ENCODE data around the gene SLC6A1.

The SLC6A1 gene

DNA sequence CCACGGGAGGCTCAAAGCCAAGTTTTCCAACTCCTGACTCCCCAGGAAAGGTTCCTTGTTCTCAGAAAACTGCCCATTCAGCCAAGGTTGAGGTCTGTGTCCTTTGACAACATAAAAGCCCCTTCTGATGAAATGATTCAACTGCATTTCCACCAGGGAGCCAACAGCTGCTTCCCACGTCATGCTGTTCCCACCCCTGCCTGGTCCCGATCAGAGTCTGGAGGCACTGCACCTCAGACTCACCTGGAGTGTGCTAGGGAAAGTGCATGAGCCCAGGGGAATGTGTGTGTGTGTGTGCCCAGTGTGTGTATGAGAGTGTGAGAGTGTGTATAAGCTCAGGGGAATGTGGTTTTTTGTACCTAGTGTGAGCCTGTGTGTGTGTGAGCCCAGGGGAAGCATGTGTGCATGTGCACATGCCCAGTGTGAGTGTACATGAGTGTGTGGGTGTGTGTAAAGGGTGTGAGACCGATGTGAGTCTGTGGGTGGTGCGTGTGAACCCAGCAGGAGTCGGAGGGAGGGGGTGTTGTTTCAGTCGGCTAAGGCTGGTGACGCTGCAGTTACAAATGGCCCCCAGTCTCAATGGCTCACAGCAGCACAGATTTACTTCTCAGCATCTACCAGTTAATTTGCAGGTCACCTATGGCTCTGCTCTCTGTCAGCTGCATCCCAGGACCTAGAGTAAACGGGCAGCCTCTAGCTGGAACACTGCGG lies 20.3 kb upstream of the SLC6A1 start:
- no peak for DNase-seq

DNA sequence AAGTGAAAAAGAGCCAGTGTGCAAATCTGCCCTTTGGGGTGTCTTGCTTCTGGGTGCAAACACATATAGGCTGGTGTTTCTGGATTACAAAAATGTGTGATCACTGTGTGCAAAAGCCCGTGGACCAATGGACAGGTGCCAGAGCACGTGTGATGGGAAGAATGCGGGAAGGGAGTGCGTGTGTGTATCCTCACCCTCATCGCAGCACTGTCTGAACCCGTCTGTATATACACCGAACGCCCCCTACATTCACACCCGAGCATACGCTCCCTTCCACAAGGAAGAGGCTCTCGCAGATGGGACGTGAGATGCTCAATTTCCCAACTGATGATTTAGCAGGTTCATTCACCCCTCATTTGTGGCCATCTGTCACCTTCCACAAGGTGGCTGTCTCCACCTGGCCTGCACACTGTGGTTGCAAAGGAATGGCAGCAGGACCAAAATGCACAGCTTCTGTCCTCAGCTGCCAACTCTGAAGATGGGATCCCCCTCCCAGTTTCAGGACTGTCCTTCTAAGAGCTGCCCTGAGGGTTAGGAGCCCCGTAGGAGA lies 19.4 kb upstream of the SLC6A1 start:
- DNase-seq: no peak

DNA sequence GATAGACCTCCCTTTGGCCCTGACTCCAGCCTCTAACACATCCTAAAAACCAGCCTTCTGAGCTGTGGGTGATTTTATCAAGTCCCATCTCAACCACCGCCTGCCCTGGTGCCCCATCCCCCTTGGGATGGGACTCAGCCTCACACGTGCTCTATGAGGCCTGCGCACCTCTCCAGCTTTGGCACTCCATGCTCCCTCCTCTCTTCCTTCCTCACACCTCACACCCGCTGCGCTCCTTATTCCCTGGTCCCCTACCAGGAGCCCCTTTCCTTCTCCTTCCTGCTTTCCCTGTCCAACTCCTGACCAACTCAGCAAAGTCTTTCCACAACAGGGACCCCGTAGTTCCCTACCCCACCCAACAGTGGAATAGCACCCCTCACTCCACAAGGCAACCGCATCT lies 18.4 kb upstream of the SLC6A1 start:
- DNase-seq: no peak

DNA sequence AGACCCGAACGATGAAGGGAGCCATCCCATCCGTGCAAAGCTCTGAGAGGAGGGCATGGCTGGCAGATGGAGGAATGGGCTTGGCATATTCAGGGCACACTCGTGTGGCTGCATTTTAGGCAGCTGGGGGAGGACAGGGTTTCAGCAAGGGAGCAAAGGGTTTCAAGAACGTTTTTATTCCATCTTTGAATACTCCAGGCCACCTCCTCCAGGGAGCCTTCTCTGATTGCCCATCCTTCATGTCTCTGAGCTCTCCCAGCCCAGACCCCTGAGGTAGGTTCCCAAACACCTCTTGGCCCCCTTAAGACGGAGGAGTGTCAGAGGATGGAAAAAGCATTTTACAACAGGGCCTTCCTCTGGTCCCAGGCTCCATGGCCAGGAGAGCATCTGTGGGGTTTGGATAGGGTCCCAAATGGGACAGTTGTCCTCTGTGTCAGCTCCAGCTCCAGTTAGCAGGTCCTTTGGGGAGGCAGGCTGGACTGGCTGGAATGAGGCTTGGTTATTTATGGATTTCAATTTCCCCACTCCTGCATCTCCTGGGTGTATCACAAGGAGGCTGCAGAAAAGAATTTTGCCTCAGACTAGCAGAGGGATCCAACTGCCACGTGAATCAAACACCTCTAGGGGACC lies 17.7 kb upstream of the SLC6A1 start:
- DNase-seq: no peak

DNA sequence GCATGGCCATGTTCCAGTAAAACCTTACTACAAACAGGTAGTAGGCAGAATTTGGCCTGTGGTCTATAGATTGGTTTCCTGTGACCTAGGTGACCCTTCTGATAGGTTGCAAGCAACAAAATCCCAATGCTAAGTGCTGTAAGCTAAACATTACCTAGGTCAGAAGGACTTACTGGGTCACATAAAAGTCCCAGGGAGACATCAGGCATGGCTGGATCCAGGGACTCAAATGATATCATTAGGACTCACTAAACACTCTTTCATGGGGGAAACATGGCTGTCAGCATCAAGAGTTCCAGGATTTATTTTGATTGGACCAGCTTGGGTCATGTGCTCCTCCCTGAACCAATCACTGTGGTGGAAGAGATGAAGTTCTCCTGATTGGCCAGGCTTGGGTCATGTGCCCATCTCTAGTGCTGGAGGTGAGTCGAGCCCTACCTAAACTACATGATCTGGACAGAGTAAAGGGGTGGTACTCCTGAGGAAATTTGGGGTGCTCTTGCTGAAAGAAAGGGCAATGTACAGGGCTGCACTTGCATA lies 16.8 kb upstream of the SLC6A1 start:
- no peak for DNase-seq

DNA sequence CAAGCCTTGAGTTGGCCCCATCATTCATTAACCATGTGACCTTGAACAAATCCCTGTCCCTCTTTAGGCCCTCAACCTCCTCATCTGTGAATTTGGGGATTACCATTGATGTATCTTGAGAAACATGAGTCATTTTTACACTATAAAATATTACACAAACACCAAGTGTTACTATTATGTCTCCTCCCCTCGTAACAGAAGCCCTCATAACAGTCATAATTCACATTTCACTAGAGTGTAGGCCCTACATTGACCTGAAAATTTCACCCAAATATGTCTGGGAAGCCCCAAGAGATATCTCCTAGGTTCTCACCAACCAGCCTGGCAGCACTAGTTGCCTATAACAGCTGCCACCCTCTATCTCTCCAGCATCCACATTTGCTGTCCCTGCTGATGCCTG lies 15.8 kb upstream of the SLC6A1 start:
- DNase-seq: no peak

DNA sequence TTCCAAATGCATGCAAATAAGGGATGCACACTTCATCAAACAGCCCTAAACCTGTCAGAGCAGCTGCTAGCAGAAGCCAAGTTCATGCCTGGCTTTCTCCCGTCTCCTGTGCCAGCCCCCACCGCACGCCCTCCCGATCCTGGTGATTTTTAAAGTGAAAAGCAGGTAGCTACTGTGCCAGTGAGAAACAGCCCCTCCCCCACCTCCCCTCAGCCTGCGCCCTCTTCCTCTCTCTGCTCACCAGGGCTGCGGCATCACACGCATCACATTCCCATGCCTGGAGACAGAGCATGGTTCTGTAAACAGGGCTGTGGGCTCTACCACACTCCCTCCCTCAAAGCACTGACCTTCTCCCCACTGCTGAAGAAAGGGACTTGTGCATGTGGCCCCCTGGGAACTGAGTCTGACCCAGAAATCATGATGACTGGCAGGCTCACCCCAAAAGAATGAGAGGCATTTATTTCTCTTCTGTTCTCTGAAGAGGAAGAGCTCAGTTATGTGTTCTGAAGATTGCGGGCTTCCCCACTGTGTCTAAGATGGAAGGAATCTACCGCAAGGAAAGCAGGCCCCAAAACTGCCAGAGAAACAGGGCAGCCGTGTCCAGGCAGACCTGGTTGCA lies 14.5 kb upstream of the SLC6A1 start:
- DNase-seq: no peak

DNA sequence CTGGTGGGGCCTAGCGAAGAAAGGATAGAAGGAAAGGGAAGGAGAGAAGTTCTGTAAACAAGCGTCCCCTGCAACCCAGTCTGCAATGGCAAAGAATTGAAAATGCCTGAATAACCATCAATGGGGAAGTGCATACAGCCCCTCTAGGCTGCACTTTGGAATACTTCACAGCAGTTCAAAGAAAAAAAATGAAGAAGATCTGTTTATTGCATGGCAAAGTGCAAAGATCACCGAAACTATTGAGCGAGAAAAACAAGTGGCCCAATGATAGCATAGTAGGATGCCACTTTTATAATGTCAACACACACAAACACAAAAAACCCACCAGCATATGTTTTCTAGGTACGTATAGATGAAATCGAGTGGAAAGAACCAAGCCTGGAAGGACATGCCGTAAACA lies 13.6 kb upstream of the SLC6A1 start:
- no peak for DNase-seq

DNA sequence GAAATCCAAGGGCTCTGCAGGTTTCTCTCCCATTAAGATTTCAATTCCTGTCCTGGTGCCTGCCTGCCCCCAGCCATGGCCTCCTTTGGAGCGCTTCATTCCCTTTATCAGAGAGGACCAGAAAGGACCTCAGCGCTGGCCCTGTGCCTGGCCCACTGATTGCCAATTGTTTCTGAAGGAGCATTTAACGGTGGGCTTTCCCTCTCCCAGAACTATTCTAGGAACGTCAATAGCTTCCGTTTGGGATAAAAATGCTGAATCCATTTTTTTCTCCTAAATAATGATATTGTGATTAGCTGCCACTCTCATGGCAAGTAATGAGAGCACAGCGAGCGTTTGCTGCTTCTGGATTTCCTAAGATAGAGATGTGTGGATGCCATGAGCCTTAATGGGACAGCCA lies 12.2 kb upstream of the SLC6A1 start:
- no peak for DNase-seq

DNA sequence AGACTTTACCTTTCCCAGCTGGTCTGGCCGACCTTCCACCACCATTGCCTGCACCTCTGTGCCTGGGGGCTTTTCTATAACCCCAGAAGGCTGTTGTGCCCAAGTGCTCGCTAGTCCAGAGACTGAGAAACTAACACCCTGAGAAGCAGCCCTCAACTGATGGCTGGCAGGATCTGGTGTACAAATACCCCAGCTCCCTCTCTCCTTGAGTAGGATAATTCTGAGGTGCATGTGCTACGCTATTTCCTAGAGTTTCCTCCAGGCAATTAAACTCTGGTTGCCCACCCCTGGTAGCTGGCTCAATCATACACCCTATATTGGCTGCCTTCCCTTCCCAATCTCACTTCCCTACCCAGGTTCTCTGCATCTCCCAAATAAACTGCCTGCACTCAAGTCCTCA lies 11.5 kb upstream of the SLC6A1 start:
- no peak for DNase-seq

DNA sequence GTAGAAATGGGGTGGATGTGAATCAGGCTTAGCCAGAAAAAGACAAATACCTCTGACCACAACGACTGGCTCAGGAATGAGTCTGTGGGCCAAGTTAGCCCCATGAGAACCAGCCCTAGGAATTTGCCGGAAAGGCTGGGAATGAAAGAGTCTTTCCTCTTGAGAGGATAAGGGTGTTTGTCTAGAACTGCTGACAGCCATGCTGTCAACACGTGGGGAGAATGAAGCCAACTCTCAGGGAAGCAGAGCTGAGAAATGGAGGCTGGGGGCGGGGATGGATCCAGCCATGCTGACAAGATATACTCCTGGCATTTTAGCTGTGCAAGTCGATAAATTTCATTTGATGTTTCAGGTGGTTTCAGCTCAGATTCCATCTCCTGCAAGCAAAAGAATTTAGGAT lies 10.6 kb upstream of the SLC6A1 start:
- DNase-seq: no peak

DNA sequence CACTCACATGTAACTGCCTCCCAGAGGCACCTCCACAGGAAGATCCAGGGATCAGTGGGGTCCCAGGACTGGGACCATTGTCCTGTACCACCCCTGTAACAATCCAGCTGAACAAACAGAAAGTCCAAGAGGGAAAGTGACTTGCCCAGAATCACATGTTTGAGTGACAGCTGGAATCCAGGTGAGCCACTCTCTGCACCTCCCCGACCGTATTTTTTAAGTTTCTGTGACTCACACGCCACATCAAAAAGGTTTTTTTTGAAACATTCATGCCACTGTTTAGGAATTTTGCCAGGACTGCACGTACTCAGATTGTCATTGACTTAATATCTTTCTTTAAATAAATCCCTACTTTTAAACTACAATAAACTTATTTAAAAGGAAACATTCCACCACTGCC lies 9.8 kb upstream of the SLC6A1 start:
- no peak for DNase-seq

DNA sequence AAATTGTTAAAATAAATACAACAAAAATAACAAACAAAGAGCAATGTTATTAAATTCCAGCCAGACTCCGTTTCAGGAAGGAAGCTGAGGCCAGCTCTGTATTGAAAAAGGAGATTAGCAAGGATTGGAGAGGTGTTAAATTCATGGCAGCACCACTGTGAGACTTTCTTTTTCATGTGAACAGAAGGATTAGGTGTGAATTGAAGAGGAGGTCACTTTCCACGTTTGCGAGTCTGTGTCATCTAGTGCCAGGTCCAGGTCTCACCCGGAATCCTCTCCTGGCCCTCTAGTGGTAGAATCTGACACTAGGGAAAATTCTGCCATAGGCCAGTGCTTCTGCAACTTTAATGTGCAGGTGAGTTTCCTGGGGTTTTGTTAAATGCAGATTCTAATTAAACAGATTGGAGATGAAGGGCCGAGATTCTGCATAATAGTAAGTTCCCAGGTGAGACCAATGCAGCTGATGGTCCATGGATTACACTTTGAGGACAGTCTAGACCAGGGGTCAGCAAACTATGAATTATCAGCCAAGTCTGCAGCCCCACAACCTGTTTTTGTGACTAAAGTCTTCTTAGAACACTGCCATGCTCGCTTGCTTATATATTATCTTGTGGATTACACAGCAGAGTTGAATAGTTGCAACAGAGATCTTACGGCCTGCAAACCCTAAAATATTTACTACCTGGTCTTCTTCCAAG lies 9.2 kb upstream of the SLC6A1 start:
- DNase-seq: no peak

DNA sequence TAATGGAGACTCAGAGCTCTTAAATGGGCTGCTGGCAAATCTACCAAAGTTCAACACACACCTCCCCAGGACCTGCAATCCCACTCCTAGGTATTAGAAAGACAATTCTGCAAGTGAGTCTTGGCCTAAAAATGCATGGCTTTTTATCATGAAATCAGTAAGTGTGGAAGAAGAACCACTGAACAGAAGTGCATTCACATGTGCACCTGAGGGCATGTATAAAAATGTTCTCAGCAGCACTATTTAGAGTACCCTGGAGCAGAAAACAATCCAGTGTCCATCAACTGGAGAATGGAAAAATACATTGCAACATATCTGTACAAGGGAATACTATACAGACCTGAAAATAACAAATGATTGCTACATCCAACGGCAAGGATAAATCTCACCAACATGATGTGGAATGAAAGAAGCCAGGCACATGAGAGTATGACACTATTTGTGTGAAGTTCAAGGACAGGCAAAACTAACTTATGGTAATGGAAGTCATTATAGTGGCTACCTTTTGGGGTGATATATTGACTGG lies 8.1 kb upstream of the SLC6A1 start:
- no peak for DNase-seq

DNA sequence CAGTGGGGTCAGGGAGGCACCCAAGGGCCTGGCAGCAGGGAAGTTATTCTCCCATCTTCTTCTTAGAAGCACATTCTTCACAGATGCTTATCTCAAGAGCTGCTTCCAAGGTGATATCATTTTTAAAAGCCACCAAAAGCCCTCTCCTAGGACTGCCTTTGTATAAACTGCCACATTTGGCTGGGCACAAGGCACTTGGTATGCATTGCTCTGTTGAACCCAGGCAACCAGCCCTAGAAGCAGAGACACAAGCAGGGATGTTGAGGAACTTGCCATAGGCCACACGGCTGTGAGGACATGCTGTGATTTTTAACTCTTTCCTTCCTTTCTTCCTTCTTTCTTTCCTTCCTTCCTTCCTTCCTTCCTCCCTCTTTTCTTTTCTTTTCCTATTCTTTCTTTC lies 7.4 kb upstream of the SLC6A1 start:
- no peak for DNase-seq

DNA sequence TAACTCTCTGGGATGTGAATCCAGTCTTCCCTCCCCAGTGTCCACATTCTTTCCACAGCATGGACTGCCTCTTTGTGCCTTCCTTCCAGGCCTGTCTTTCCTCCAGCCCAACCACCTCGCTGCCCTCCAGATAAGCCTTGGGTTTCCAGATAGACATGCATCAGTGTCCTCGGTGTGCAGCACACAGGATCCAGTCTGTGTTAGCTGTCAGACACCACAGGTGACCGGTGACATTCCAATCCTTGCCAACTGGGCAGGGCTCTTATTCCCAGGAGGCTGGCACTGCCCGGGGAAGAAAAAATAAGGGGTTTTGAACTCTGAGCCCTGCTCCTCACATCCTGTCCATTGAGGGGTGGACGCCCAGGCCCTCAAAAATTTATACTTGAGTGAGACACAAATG lies 6.0 kb upstream of the SLC6A1 start:
- DNase-seq: no peak

DNA sequence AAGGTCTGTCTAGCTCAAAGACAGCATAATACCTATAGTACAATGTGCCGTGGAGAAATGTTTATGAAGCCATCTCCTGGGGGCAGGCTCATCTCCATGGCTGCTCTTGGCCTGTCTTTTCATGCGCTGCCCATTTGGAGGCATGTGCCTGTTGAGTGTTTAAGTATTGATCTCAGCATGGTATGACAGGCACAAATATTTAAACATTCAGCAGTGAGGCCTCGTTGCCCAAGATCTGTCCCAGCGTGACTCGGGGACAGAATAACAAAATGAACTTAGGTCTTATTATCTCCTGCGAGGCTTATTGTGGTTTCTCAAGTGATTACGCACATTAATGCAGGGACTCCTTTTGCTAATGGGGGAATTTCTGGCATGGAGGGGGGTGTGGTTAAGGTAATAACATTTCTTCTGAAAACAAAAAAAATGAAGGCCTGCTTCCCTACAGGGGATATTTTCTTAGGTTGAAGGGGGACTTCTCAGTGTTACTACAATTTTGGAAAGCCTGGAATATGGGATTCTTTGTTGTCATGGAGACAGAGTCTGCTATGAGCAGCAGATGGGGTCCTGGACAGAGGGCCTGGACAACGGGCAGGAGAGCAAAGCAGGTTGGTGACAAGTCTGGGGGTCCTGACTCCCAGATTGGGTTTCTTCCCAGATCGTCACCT lies 4.4 kb upstream of the SLC6A1 start:
- DNase-seq: no peak

DNA sequence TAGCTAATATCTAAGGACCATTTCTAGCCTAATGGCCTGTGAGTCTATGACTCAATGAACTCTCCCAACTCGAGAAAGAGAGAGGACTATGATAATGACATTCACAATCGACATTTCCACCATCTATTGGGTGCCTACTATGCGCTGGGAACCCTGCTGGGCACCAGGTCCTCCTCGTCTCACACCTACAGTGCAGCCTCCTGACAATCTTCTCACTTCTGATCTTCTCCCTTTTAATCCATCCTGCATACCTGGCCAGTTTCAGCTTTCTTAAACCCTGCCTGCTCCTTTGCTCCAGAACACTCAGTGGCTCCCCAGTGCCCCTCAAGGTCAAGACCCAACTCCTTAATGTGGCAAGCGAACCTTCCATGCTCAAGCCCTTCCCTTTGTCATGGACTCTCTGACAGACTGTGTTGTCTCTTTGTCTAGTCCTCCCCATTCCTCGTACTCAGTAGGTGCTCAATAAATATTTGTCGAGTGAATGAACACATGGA lies 3.5 kb upstream of the SLC6A1 start:
- no peak for DNase-seq

DNA sequence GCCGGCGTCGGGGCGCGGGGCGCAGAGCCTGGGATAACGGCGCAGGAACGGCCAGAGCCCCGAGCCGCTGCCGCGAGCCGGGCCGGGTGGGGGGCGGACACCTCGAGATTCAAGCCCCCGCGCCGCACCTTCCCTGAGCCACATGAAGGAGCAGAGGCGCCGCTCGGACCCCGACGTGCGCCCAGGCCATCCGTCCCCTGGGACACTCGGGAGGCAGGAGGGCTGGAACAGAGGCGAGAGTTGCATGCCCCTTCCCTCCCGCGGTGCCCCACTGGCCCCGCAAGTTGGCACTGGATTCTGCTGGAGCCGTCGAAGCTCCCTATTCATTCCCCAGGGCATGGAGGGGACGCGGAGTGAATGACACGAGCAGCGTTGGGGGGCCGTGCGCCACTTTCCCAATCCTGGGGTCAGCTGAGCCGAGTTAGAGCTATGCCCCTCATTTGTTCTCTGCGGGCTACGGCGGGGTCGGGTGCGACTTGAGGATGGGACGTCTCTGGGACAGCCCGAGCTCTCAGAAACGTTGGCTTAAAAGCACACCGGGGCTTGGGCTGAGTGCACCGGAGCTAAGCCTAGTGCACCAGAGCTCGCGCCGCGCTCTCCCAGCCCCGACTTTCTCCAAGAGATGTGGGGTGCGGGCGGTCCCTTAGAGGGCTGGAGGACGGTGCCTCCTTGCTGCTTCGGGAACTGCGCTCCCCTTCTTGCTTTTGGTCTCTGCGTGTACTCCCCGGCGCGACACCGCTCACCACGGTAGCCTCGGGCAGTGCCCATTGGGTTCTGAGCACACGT lies 588 bp downstream of the SLC6A1 start:
- no peak for DNase-seq

DNA sequence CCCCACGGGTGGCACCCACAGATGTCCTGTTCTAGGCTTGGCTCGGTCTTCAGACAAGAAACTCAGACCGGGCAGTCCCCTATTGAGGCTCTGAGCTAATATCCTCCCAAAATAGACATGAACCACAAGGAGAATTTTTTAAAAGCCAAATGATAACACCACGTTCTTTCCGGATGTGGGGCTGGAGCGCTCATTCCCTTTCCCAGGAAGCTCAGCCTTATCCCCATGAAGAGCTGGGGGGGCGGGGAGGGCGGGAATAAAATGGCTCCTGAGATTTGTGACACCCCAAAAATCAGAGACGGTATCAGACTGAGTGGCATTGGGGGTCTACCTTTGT lies 1.1 kb downstream of the SLC6A1 start:
- no peak for DNase-seq

DNA sequence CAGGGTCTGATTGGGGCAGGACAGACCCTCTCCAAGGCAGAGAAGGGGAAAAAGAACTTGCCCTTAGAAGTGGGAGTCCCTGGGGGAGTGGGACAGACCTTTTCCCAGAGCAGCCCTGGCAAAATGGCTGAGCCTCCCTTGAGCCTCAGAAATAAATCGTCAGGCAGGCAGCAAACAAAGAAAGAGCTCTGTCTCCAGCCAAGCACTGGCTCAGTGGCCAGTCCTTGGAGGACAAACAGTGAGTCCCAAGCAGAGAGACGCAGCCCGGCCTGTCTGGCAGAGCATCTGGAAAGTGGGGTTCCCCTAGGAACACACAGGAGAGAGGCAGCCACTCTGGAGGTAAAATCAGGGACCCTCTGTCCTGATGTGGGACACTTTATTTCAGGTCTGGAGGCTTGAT lies 1.8 kb downstream of the SLC6A1 start:
- DNase-seq: no peak

DNA sequence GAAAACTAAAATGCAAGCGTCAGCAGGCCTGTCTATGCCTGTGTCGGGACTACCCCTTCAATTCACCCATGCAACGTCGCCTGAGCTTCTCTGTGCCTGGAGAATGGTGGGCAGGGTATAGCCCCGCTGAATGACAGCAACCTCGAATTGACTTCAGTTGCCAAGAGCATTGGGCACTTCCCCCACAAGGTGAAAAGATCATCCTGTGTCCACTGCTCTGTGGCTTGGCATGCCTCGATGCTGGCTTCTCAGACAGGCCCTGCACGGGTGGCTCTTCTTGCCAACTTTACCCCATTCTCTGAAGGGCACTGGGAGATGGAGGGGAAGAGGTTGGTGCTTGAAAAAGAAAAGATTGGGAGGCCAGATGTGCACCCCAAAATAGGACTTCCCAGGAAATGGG lies 3.3 kb downstream of the SLC6A1 start:
- DNase-seq: no peak

All from femur (tissue), 1 donor.